HG03565 (cell line): ENCODE results near the gene MAN1B1.

ENCODE experiments used
- ATAC-seq: cut with Tn5 transposase; IDR thresholded peaks from one replicate; pipeline ENCODE4 v1.9.1; 2021; ENCODE audit warnings: mild to moderate bottlenecking, moderate library complexity; ENCODE audit not compliant: unreplicated experiment

MAN1B1 gene

DNA sequence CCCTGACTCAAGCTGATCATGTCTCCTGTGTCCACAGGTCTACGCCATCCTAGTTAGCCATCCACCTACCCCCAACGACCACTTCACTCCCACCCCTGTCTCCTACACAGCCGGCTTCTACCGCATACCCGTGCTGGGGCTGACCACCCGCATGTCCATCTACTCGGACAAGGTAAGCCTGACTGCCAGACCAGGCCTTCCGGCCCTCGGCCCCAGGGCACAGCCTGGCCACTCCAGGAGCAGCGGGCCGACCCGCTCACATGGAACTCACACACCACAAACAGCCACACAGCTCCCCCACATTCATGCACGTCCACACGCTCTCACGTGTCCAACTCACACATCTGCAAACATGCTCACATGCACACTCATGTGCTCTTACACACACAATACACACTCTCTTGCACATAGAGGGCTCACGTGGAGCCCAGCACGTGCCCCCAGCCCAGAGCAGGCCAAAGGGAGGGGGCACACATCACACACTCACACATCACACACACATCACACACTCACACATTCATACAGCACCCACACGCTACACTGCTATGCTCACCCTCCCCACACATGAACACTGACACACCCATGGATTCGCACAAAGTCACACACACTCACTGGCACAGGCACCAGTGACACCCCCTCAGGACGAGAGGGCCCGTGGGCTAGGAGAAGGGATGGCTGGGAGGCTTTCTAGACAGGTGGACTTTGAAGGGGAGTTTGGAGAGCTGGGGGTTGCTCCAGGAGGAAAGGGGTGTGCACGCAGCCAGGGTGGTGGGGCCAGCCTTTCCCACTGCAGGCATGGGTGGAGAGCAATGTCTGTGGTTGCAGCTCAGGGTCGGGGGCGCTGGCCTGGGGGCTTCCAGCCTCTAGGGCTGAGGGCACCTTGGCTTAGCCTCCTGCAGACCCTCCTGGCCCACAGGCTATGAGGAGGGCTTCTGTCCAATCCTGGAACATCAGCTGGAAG, 55.5 kb downstream of the MAN1B1 start:
- ATAC-seq, result no peak

DNA sequence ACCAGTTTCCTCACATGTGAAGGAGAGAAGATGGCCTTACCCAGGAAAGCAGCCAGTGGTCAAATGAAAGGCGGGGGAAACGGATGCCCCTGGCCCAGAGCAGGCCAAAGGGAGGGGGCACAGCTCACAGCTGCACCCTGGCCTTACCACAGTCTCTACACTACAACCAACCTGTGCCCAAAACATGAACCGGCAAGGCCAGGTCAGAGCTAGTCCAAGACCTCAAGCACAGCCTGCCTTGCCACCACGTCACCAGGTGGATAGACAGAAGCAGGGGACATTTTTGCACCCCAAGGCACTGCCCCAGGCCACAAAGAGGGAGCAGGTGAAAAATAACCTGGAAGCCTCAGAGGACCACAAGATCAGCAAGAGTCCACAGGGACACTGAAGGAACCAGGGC, 56.7 kb downstream of the MAN1B1 start:
- no peak for ATAC-seq

DNA sequence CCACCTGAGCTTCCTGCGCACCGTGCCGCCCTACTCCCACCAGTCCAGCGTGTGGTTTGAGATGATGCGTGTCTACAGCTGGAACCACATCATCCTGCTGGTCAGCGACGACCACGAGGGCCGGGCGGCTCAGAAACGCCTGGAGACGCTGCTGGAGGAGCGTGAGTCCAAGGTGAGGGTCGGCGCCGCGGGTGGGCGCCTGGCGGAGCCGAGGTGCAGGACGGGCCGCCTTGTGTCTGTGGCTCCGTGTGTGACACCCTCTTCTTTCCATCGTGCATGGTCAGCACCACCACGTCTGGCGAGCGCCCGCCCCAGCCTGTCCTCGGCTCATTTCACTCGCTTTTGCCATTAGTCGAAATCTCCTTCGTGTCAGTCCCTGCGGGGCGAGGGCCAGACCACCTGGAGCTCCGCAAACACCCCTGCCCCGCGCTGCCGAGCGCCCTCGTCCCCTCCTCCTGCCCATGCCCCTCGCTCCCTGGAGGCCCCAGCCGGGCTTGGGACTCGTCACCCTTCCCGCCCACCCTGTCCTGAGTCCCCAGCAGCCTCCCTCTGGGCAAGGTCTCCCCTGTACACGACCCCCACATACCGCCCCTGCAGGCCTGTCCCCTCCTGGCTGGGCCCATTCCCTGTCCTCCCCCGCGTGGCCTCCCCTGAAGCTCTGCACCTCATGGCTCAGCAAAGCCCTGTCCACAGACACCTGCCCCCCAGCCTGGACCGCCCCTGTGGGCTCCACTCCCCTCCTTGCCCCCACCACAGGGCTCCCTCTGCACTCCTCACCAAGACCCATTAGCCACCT, 59.1 kb downstream of the MAN1B1 start:
- ATAC-seq, result no peak

DNA sequence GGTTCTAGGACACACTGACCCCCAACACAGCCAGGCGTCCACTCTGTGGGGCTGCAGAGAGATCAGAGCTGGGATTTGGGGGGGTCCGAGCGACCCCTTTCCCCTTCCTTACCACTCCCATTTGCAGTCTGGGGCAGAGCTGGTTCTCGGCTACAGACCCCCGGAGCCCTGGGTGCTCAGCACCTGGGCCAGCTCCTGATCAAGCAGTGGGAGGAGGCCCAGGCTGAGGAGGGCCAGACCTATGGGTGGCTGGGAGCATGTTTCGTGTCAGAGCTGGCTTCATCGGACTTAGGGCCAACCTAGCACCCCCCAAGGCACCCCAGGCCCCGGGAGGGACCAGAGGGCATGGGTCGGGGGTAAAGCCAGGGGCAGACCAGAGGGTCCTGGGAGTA, 59.7 kb downstream of the MAN1B1 start:
- no peak for ATAC-seq

DNA sequence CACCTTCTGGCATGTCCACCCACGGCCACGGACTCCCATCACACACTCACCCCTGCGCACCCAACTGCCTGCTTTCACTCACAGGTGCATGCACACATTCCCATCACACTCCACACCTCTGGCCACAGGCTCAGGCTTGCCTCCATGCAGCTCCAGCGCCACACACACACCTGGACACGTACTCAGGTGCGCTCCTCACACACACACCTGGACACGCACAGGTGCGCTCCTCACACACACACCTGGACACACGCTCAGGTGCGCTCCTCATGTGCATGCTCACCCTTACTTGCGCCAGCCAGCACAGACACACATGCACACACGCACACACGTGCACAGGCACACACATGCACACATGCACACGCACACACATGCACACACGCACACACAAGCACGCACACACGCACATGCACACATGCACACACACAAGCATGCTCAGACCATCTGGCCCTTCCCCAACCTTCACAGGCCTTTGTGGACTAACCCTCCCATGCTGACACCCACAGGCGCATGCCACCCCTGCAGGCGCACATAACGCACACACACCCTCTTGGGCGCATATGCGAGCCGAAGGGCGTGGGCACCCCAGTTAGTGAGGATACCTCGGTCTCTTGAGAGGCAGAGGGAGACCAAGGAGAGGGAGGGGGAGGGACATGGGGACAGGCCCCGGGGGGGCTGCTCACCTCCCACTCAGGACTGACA, 60.5 kb downstream of the MAN1B1 start:
- ATAC-seq, result no peak

DNA sequence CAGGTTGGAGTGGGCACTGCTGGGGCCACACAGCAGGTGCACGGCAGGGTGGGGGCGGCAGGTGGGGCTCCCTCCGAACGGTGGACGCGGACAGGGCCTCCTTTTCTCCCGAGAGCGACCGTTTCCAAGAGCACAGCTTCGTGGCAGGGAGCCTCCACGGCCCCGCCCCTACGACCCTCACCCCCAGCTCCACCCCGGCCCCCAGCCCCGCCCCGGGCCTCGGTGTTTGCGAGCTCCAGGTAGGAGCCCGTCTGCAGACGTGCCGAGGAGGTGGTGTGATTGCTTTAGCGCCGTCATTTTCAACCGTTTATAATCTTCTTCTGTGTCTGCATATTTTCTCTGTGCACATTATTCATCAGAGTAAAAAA, 61.0 kb downstream of the MAN1B1 start:
- ATAC-seq, result no peak

DNA sequence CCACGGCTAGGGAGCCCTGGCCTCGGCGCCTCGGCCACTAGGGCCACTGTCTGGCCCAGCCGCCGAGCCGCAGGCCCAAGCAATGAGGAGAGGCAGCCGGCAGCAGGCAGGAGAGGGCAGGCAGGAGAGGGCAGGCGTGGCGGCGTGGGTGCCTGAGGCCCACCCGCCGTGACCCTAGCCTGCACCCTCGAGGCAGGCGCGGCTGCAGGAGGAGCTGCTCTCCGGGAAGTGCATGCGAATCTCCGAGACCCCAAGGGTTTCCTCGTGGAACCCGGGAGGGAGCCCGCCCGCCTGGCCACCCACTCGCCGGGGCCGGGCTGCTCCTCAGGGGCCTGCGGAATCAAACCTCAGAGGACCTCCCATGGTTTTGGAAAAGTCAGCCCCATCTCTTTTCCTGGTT, 61.5 kb downstream of the MAN1B1 start:
- ATAC-seq, result no peak

DNA sequence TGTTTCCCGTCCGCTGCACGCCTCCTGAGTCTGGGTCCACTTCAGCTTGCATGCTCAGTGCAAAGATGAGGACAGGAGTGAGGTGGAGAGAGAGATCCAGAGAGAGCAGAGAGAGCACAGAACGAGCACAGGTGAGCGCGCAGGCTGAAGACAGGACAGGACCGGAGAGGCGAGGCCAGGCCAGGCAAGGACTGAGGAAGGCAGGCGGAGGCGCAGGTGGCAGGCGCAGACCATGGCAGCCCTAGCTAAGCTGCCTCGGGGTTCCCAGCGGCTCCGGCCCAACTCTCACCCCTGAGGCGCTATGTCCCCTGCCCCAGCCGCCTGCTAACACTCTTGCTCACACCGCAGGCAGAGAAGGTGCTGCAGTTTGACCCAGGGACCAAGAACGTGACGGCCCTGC, 61.9 kb downstream of the MAN1B1 start:
- no peak for ATAC-seq

DNA sequence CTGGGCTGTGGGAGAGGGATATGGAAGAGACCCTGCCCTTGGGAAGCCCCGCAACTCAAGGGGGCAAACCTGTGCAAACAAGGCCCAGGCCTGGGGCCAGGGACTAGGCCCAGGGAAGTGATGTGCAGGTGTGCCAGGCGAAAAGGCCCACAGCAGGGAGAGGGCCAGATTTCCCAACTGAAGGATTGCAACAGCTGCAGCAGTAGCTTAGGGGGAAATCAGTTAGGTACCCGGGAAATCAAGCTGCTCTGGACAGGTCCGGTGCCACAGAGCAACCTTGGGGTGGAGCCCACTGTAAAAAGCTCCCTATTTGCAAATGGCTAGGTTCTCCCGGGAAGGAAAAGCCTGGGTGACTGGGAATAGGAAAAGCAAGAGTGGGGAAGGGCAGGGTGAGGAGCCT, 62.6 kb downstream of the MAN1B1 start:
- no peak for ATAC-seq

DNA sequence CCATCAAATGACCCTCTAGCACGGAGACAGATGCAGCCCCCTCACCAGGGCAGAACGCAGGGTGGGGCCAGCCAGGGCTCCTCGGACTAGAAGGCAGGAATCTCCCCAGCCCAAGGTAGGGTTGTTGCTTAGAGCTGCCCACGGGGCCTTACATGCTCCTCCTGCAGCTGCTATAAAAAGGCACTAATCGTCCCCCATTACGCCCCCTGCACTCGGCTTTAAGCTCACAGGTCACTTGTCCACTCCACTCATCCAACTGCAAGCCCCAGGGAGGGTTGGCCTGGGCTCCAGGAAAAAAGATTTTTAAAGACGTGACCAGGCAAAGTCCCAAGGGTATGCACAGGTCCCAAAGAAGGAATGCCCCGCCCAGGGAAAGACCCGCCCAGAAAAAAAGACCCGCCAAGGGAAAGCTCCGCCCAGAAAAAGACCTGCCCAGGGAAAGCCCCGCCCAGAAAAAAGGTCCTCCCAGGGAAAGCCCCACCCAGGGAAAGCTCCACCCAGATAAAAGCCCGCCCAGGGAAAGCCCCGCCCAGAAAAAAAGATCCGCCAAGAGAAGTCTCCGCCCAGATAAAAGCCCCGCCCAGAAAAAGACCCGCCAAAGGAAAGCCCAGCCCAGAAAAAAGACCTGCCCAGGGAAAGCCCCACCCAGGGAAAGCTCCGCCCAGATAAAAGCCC, 63.3 kb downstream of the MAN1B1 start:
- ATAC-seq, result no peak

DNA sequence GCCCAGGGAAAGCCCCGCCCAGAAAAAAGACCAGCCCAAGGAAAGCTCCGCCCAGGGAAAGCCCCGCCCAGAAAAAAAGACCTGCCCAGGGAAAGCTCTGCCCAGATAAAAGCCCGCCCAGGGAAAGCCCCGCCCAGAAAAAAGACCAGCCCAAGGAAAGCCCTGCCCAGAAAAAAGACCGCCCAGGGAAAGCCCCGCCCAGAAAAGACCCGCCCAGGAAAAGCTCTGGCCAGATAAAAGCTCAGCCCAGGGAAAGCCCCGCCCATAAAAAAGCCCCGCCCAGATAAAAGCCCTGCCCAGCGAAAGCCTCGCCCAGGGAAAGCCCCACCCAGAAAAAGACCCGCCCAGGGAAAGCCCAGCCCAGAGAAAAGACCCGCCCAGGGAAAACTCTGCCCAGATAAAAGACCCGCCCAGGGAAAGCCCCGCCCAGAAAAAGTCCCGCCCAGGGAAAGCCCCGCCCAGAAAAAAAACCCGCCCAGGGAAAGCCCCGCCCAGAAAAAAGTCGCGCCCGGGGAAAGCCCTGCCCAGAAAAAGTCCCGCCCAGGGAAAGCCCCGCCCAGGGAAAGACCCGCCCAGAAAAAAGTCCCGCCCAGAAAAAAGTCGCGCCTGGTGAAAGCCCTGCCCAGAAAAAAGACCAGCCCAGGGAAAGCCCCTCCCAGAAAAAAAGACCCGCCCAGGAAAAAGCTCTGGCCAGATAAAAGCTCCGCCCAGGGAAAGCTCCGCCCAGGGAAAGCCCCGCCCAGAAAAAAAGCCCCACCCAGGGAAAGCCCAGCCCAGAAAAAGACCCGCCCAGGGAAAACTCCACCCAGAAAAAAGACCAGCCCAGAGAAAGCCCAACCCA, 64.1 kb downstream of the MAN1B1 start:
- ATAC-seq, result peak; percentile 29

DNA sequence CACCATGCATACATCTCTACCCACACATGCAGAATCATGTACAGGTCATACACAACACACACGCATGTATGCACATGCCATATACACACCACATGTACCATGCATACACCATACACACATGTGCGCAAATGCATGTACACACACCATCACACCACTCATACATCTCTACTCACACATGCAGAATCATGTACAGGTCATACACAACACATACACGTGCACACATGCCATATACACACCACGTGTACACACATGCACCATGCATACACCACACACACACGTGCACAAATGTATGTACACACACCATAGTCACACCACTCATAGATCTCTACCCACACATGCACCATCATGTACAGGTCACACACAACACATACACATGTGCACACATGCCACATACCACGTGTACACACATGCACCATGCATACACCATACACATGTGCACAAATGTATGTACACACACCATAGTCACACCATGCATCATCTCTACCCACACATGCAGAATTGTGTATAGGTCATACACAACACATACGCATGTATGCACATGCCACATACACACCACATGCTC, 66.1 kb downstream of the MAN1B1 start:
- ATAC-seq, result no peak

DNA sequence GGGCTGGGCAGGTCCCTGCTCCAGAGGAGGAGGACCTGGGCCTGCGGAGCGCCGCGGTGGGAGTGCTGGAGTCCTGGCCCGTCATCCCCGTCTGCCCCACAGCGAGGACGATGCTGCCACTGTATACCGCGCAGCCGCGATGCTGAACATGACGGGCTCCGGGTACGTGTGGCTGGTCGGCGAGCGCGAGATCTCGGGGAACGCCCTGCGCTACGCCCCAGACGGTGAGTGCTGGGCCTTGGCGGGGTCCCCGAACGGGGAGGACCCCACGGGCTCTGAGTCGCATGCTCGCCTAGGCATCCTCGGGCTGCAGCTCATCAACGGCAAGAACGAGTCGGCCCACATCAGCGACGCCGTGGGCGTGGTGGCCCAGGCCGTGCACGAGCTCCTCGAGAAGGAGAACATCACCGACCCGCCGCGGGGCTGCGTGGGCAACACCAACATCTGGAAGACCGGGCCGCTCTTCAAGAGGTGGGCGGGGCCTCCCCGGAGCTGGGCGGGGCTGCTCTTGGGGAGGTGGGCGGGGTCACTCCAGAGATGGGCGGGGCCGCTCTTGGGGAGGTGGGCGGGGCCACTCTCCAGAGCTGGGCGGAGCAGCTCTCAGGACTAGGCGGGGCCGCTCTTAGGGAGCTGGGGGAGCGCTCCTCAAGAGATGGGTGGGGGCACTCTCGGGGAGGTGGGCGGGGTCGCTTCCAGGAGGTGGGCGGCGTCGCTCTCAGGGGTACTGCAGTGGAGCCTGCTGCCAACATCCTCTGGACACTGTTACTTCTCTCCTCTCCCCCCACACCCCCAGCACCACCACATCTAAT, 70.0 kb downstream of the MAN1B1 start:
- ATAC-seq, result no peak

DNA sequence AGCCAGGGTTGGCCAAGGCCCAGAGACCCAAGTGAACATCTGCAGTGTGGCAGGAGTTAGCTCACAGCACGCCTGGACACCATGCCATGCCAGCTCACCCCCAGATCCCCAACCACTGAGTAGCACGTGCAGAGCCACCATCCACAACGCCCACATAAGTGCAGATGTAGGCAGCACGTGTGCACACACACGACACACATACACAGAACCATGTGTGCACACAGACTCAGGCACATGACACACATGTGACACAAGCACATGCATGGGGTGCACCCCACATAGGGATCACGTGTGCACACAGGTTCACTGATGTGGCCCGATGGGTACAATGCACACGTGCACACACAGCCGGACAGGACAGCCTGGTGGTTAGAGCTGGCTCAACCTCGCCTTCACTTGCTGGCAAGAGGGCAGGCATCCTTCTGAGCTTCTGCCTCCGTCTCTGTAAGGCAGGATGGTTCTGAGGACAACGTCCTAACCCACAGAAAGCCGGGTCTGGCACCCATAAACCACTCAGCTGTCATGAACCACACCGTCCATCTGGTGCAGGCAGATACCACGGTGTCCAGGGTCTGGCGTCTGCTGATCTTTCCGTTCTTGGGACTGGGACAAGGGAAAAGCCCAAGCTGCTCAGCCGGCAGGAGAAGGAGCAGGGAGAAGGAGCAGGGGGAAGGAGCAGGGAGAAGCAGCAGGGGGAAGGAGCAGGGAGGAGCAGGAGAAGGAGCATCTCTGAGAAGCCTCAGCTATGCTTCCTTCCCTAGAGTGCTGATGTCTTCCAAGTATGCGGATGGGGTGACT, 71.0 kb downstream of the MAN1B1 start:
- no peak for ATAC-seq

DNA sequence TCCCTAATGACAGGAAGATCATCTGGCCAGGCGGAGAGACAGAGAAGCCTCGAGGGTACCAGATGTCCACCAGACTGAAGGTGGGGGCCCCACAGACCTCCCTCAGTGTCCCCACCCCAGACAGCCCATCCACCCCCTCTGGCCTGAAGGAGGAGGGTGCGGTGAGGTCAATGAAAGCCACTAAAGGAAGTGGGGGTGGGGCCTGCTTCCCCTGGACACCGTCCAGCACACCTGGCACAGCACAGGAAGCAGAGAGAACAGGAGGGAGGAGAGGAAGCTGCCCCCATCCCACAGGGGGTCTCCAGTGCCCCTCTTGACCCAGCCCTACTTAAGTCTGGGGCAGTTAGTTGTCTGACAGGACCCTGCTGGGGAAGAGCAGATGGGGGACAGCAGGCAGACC, 71.8 kb downstream of the MAN1B1 start:
- ATAC-seq, result no peak
